Ovary (tissue), 9 donors: ENCODE measurements around the gene ZBED4. TPM values are rescaled to one million over a fixed set of nuclear protein-coding genes. Genes with fewer than 3 reads are reported as not detected.

Experiments used
- DNase-seq, 5 donors: peaks; one replicate each; pipeline ENCODE4 v3.0.0-alpha.2; 2019 to 2020
- H3K27ac ChIP-seq, 2 donors: fragments of 200-600 bp; one replicate each; pipeline versions ENCODE4 v1.5.1 to v1.8.0; 2019 to 2022
- H3K27me3 ChIP-seq: fragments of 200-600 bp; one replicate; pipeline ENCODE4 v1.8.0; 2022
- H3K36me3 ChIP-seq: fragments of 200-600 bp; sonication (generic); one replicate; pipeline ENCODE4 v1.5.1; 2019
- H3K4me1 ChIP-seq: one replicate; pipeline ENCODE4 v1.8.1; 2013; ENCODE audit warnings: mild to moderate bottlenecking, moderate library complexity; ENCODE audit not compliant: insufficient read depth
- H3K4me3 ChIP-seq: fragments of 200-600 bp; sonication (generic); one replicate; pipeline ENCODE4 v1.5.1; 2017
- H3K9me3 ChIP-seq, 2 donors: fragments of 200-600 bp in 1 of 2; sonication (generic) in 1 of 2; one replicate each; pipeline versions ENCODE4 v1.5.1 to v1.8.1; 2013 to 2019; ENCODE audit warnings: mild to moderate bottlenecking in 1 of 2, moderate library complexity in 1 of 2
- CTCF ChIP-seq, 3 donors: fragments of 450-650 bp in 2 of 3; fragments of 200-600 bp in 1 of 3; IDR thresholded peaks; one replicate each; pipeline versions ENCODE4 v1.5.1 to v1.8.0; 2016 to 2022; ENCODE audit warnings: antibody characterized with exemption in 3 of 3, mild to moderate bottlenecking in 1 of 3
- EP300 ChIP-seq: sonication (generic); formaldehyde crosslinking; IDR thresholded peaks from one replicate; pipeline ENCODE4 v1.6.1; 2017; ENCODE audit warnings: antibody characterized with exemption
- POLR2A ChIP-seq: fragments of 450-650 bp; IDR thresholded peaks from one replicate; pipeline ENCODE4 v1.6.1; 2017; ENCODE audit warnings: antibody characterized with exemption, mild to moderate bottlenecking, moderate library complexity
- WGBS, 3 donors: extraction: QIAGEN DNeasy Blood & Tissue Kit in 1 of 3; methylation state at CpG; one replicate each; pipeline versions ENCODE4 v1.1.5 to v1.1.7; 2013 to 2017; 5-methylcytosine and 5-hydroxymethylcytosine counted together
- intact Hi-C, 4 donors: fragments of 100-400 bp; cut with DNase I; formaldehyde crosslinking; loops; one replicate each; pipeline versions ENCODE4 v1.11.0 to v1.15.1; 2022 to 2023
- polyA plus RNA-seq, 2 donors: library from polyadenylated mRNA; stranded (reverse); fragments of 200-250 nt in 1 of 2; fragments of 350-450 nt in 1 of 2; fragmentation: Illumina TruSeq in 1 of 2; extraction: RNeasy Lipid Tissue Mini Kit (QIAGEN cat#74804) in 1 of 2; gene quantifications; one replicate each; pipeline ENCODE4 v1.2.3, GENCODE V29; 2013 to 2014
- total RNA-seq, 7 donors: library from RNA; depleted of rRNA in 2 of 7; stranded (reverse); fragments of >200 nt in 2 of 7; fragmentation: NEBNext Ultra II Directional in 3 of 7; extraction: Animal tissue kit (Norgen Biotek cat#: 25700) in 3 of 7; gene quantifications; one replicate each; pipeline versions ENCODE4 v1.1.0 to v1.2.4, GENCODE V29; 2016 to 2023
- donor health status: DM: no; HTN: no; CAD: no; lungs with moderate emphysema.
- donor health status: DM: no; HTN: no; CAD: no.
- donor health status: Bipolar disorder and iron deficiency.
- donor health status: DM: yes; HTN: yes; CAD: no.
- donor health status: DM: no; HTN: no; CAD: no.
- donor health status: DM: yes; HTN: yes; CAD: no.

ZBED4 gene
- total and polyA plus RNA-seq, 9 donors: 3.5 to 9.6 (median 7.8) TPM

GRCh38 chr22:49823289-49824045, 30.2 kb upstream of the ZBED4 start:
- peaks cover 36% of the 10 kb centered on the region for H3K4me1 ChIP-seq

DNA sequence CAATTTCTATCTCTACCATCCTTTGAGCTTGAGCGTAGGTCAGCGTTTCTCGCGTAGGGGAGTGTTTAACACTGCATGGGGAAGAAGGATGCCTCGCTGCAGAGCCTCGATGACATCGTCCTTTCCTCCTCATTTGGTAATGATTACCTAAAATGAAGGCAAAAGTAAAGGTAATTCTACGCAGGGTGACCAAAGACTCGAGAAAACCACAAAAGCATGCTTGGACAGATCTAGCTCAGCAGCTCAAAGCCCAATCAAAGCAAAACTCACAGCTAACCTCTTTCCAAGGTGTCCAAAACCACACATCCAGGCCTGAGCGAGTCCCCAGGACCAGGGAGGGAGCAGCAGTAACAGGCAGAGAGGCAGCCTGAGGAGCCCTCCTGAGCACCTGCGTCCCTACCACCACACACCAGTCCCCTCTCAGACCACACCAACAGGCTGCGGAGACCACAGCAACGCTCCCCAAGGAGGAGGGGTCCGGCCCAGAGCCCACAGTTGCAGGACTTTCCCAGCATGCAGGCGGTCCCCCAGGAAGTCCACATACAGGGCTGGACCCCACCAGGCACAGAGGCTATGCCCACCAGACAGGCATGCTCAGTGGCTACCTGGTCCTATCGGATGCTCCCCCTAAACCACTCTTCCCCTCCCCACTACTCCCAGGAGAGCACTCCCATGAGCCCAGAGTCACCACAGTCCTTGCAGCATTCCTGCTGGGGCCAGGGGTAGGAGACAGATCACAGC, 29.3 kb upstream of the ZBED4 start:
- Histone ChIP-seq H3K27me3 (no peaks in the 10 kb centered on the region), H3K27ac (no peak overlapping the region), H3K4me1 (peaks cover 36% of the 10 kb centered on the region), H3K9me3 (no peaks in the 10 kb centered on the region), H3K4me3 (no peak overlapping the region), H3K36me3 (no peaks in the 10 kb centered on the region)
- WGBS, 3 donors: 93 to 94% (median 93%) methylated on average over 16 of the region's 16 CpGs
- intact Hi-C loops: loop anchor here in 1 of 4 donors (10.0 kb wide), 1 partner anchor 50 kb away; no protein-coding TSS in a partner anchor
- TF ChIP-seq POLR2A: no peak
- no peak for DNase-seq

More at GRCh38 chr22:49823289-49824045, 30.2 kb upstream of the ZBED4 start:
- H3K9me3 ChIP-seq: no peaks in the 10 kb centered on the region
- TF ChIP-seq POLR2A (no peak), CTCF (IDR thresholded peaks at IDR 0.05) (no peak), EP300 (no peak)
- no peaks in the 10 kb centered on the region for H3K27me3 ChIP-seq
- no peaks in the 10 kb centered on the region for H3K36me3 ChIP-seq
- no peak for DNase-seq
- no peak overlapping the region for H3K27ac ChIP-seq
- 92 to 94% (median 94%) methylated on average over 53 of the region's 53 CpGs for WGBS, 3 donors
- intact Hi-C loops: loop anchor here in 1 of 4 donors (10.0 kb wide), 1 partner anchor 49 kb away; no protein-coding TSS in a partner anchor
- H3K4me3 ChIP-seq: no peak overlapping the region

DNA sequence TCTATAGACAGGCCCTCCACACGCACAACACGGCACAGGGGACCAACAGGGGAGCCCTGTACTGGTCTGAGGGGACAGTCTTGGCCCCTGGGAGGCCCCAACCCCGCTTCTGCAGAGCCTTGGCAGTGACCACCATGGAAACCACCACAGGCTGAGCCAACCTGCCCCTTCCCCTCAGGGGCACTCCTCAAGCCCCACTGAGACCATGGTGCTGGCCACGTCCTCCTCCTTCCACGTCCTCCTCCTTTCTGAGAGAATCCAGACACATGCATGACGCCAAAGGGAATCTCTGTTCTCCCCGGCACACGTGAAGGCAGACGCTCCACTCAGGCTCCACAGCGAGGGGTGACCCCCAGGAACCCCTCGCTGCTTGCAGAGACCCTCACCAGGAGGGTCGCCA, 28.7 kb upstream of the ZBED4 start:
- intact Hi-C loops: loop anchor here in 1 of 4 donors (10.0 kb wide), 1 partner anchor 50 kb away; no protein-coding TSS in a partner anchor
- Histone ChIP-seq H3K27ac (no peak overlapping the region), H3K4me3 (no peak overlapping the region)

DNA sequence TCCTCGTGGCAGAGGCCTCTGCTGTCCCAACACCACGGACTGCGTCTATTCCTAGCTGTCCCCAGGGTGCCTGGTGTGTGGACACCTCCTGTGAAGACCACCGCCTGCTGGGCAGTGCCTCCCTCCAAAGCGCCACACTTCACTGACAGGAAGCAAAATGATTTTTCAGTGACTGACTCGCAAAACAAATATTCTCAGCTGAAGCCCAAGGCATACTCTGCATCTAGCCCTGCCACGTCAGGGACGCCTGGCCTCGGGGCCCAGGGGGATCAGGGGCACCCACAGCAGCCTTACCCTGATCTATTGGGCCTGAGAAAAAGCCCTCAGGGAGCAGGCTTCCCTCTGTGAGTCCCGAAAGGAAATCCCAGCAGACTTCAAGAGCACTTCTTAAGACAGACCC, 28.2 kb upstream of the ZBED4 start:
- Histone ChIP-seq H3K9me3 (no peaks in the 10 kb centered on the region), H3K27ac (no peak overlapping the region), H3K4me1 (peaks cover 36% of the 10 kb centered on the region), H3K4me3 (peak overlapping the region; percentile 69), H3K36me3 (no peaks in the 10 kb centered on the region), H3K27me3 (no peaks in the 10 kb centered on the region)
- no peak for TF ChIP-seq EP300
- DNase-seq: no peak
- intact Hi-C loops: loop anchor here in 1 of 4 donors (10.0 kb wide), 1 partner anchor 51 kb away; no protein-coding TSS in a partner anchor
- 71 to 82% (median 81%) methylated on average over 10 of the region's 10 CpGs for WGBS, 3 donors

More for the DNA sequence above, 28.7 kb upstream of the ZBED4 start:
- peaks cover 36% of the 10 kb centered on the region for H3K4me1 ChIP-seq
- WGBS, 3 donors: 87 to 92% (median 92%) methylated on average over 12 of the region's 12 CpGs
- H3K27me3 ChIP-seq: no peaks in the 10 kb centered on the region
- TF ChIP-seq POLR2A (no peak), EP300 (no peak), CTCF (IDR thresholded peaks at IDR 0.05) (no peak)
- H3K9me3 ChIP-seq: no peaks in the 10 kb centered on the region
- H3K36me3 ChIP-seq: no peaks in the 10 kb centered on the region
- no peak for DNase-seq

DNA sequence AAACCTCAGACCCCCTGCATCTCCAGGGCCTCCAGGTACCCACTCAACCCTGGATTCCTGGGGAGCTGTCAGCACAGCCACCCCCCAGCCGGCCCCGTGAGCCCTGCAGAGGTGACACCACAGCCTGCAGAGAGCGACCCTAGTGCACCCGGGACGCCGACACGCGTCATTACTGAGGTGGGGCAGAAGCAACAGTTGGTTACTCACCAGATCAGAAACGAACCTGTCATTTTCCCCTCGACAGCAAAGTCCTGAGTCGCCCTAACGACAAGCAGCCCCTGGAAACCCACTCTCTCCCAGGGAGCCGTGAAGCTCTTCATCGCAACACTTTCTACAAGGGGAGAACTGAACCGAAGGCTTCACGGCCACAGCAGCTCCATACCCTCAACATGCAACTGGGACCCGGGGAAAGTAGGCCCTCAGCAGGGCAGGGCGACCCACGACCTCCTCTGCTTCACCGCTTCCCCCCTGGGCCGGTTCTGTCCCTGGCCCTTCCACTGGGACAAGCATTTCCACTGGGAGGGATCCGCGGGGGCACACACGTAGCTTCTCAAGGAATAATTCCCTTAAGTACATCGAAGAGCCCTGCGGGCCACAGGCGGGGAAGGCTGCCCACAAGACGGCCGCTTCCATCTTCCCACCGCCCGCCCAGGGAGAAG, 27.6 kb upstream of the ZBED4 start:
- H3K27me3 ChIP-seq: no peaks in the 10 kb centered on the region
- TF ChIP-seq CTCF (IDR thresholded peaks at IDR 0.05): no peak
- TF ChIP-seq POLR2A: no peak
- no peak for TF ChIP-seq EP300
- no peak for DNase-seq
- no peaks in the 10 kb centered on the region for H3K9me3 ChIP-seq
- peak overlapping the region; percentile 87 to 97 for H3K27ac ChIP-seq
- 20 to 29% (median 22%) methylated on average over 31 of the region's 31 CpGs for WGBS, 3 donors
- H3K36me3 ChIP-seq: no peaks in the 10 kb centered on the region
- peaks cover 30% of the 10 kb centered on the region for H3K4me1 ChIP-seq
- peak overlapping the region; percentile 69 for H3K4me3 ChIP-seq
- intact Hi-C loops: loop anchor here in 1 of 4 donors (10.0 kb wide), 1 partner anchor 51 kb away; no protein-coding TSS in a partner anchor
